ENCODE data around the gene CDC42BPA. TPM values are rescaled to one million over a fixed set of nuclear protein-coding genes. Genes with fewer than 3 reads are reported as not detected.

Gene CDC42BPA
- total and polyA plus RNA-seq, 2 of the 8 experiments (the other 6 are each of a cell fraction or from before 2014, with no cell fraction given), result 7.1 to 28.5 TPM

GRCh38 chr1:227323171-227323966, 5.1 kb upstream of the CDC42BPA start (continued):
- TF ChIP-seq CHD7 (IDR thresholded peaks at IDR 0.05; ENCODE audit: insufficient replicate concordance, low read length) (no peak), CHD1 (IDR thresholded peaks at IDR 0.05; ENCODE audit: low read depth, low read length) (no peak), TBP (IDR thresholded peaks at IDR 0.05; ENCODE audit: low read depth, low read length) (no peak), POLR2AphosphoS5 (IDR thresholded peaks at IDR 0.05; ENCODE audit: low read depth, low read length) (no peak)

Data from H1 (cell line).